GM19240 (cell line): ENCODE results near the gene SNRK.

Experiments used
- DNase-seq: peaks from one replicate; pipeline ENCODE4 v3.0.0; 2011; ENCODE audit warnings: low spot score; ENCODE audit not compliant: insufficient read length

Gene SNRK

DNA sequence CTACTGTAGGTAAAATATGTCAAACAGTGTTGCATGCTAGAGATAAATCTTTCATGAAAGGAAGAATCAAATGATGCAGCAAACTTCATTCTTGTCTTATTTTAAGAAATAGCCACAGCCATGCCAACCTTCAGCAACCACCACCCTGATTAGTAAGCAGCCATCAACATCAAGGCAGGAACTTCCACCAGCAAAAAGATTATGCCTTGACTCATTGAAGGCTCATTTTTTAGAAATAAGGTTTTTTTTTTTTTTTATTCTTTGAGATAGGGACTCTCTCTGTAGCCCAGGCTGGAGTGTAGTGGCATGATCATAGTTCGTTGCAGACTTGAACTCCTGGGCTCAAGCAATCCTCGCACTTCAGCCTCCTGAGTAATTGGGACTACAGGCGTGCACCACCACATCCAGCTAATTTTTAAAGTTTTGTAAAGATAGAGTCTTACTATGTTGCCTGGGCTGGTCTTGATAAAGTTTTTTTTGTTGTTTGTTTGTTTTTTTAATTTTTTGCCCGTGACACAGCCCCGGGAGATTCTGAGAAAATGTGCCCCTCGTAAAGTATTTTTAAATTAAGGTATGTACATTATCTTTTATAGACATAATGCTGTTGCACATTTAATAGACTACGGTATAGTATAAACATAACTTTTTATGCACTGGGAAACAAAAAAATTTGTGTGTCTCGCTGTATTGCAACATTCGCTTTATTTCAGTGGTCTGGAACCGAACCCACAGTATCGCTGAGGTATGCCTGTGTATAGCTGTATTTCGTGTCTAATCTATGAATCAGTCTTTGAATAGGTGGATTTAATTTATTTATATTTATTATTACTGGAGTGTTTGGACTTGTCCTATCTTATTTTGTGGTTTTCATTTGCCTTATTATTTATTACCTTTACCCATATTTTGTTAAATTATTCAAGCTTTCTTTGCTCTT is 23.3 kb downstream of the SNRK start:
- DNase-seq: no peak

DNA sequence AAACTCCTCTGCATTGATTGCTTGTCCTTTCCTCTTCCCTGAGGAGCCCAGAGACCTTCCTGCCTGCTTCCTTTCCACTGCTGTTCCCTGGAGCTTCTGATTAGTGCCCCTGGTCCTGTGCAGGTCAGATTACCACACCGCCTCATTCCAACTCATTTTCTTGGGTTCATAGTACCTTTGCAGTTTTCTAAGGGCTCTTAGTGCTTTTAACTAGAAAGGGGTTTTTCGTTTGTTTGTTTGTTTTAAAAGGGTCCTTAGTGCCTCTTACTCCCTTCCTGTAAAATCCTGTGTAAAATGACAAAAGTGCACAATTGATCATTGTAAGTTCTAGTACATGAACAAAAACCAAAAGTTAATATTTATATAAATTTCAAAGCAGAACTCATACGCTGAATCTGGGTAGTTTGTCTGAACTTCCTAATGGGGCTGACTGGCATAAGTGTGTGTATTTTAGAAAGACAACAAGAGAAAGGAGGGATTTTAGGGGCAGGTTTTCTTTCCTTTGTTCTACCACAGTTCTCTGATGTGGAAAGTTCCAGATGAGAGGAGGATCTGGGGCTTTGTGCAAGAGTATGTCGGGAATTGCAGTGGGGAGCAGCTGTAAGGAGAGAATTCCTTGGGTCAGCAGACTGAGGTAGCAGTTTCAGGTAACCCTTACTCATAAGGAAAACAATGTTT is 30.6 kb downstream of the SNRK start:
- no peak for DNase-seq

DNA sequence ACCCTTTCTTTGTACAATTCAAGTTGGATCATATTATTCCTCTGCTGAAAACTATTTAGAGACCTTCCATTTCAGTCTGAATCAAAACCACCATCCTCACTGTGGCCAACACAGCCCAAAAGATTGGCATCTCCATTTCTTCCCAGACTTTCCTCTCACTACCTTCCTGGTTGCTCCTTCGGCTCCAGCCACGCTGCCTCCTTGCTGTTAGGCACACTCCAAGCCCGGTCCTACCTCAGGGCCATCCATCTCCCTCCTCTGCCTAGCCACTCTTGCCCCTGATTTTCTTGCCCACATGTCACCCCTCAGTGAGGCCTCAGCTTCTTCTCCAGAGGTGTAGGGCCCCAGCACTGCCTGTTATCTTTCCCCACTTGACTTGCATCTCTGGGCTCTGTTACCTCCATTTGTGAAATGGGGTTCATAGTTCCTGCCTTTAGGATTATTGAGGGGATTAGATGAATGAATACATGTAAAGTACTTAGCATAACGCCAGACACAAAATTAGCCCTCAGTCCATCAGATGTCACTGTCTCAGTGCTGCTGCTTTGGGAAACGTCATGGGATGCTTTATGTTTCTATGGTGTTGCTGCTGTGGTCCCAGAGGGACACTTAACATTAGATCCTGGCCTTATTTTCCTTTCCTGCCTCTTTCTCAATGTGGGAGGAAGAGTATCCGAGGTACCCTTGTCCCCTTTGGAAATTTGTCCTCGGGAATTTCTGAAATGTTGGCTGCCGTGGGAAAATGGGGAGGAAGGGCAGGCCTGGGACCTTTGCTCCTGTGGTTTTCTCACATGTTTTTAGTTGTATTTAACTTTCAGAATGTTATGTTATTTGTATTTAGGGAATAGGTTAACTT is 31.3 kb downstream of the SNRK start:
- DNase-seq: no peak

DNA sequence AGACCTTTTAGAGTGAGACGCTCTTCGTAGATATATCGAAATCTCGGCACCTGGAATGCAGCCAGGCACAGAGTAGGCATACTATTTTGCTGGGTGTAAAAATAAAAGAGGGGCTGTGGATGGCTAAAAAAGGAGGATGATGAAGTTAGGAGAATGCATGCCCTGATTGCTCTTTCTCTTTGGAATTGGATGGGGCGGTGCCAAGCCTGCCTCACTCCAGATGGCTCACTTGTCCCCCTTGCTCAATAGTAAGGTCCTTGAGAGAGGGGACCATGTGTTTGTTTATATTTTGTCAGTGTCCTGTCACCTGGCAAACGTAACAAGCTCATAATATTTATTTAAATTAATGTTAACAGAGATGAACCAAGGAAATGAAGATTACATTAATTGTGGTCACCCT is 33.0 kb downstream of the SNRK start:
- DNase-seq: no peak

DNA sequence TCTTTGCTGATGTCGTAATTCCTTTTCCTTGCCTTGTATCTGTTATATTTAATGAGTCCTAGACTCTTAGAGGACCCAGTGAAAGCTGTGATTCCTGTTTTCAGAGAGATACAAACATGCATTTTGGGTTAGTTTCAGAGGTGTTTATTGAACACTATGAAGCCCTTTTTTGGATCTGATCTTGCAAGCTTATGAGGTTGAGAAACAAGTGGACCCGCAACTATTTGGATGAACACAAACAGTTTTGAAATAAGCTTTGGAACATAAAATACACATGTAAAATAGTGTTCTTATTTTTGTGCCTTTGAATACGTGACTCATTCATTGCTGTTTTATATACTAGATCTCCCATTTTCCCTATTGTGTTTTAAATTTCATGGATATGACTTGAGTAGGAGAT is 33.5 kb downstream of the SNRK start:
- DNase-seq: no peak

DNA sequence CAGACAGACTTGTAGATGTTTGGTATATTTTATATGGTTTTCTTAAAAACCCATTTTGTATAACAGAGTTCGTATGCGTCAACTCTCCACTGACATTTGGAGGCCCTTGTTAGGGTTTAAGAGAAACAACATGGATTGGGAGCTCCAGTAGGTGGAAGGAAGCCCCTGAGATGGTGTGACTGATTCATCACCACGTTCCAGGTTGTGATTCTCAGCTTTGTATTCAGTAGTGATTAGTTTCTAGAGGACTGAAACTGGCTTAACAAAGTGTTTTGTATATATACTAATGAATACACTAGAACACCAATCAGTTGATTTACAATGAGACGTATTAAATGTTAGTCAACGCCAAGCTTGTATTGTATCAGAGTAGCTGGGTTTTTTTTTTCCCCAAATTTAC is 33.9 kb downstream of the SNRK start:
- no peak for DNase-seq

DNA sequence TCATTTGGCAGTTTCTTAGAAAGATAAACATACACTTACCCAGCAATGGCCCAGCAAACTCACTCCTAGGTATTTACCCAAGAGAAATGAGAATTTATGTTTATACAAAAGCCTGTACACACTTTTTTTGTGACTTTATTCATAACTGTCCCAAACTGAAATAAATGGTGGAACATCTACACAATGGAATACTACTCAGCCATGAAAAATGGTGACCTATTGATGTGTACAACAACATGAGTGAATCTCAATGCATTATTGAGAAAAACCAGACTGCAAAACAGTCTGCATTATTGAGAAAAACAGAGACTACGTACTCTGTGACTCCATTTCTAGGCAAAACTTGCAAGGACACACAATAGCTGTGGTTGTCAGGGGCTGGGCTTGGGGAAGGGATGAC is 37.2 kb downstream of the SNRK start:
- DNase-seq: no peak

DNA sequence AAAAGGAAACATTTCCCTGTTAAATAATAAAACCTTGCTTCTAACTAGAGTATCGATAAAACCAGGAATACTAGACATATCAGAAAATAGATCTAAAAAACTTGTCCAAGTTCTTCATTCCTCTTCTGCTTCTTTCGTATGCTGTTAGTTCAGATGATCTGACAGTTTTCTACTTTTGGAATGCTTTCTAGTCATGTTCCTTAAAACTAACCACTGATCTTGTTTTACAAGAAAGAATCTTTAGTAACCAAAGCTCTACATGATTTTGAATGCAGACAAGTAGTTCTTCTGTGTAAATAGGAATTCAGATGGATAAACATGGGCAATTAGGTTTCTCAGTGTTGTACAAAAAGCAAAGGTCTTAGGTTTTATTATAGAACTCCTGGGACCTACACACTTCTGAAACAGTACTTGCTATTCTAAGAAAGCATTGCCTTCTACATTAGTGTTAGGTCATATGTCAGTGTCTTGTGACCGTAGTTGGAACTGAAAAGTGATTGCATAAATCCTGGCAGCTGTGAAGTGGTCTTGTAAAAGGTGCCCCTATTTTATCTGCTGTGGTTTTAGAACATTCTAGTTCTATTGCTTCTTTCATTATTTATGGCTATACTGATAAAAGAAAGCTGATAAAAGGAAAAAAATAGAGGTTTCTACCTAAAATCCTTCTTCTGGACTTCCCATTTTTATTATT is 40.7 kb downstream of the SNRK start:
- no peak for DNase-seq

DNA sequence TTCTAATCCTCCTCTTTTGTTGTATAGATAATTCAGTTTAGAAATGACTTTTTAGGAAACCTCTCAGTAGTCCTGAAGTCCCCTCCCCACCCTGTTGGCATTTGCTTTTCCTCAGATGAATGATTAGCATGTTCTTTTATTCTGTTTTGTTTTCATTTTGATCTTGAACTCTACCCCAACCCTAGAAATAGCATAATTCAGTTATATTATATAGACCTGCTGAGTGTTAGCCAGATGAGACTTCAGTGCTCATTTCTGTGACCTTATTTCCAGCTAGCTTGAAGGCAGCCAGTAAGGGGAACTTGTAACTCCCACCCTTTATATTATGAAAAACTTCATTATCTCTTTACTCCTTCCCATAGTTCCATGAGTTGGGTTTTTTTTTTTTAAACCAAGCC is 41.2 kb downstream of the SNRK start:
- DNase-seq: no peak

DNA sequence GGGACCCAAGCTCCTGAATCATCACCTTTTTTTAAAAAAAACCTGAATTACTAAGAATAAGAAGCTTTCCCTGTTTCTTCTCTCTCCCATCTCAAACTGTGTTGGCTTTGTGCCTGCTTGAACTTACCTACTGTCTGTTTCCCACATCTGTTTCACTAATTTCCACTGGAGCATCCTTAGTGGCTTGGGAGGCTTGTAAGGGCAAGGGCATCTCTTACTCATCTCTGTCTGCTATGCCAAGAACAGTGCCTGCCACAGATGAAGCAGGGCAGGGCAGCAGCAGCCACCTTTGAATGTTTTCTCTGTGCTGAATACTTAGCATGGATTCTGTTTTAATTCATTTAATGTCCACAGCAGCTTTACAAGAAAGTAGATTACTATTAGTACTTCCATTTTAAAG is 42.3 kb downstream of the SNRK start:
- DNase-seq: no peak

DNA sequence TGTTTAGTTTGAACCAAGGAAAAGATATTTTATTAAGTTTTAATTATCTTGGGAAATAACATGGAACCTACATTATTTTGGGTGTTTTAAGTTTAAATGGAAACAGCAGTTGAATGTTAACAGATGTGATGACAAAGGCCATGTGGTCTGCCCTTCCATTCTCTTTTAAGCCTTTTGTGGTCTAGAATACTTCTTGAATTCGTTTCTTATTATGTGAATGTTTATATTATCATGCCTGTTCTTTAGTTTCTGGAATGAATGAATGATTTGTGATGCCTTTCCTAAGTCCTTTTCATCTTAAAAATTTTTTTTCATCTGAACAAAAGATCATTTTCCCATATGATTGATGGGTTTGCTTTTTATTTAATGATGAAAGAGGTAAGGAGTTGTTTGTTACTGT is 44.6 kb downstream of the SNRK start:
- DNase-seq: no peak

DNA sequence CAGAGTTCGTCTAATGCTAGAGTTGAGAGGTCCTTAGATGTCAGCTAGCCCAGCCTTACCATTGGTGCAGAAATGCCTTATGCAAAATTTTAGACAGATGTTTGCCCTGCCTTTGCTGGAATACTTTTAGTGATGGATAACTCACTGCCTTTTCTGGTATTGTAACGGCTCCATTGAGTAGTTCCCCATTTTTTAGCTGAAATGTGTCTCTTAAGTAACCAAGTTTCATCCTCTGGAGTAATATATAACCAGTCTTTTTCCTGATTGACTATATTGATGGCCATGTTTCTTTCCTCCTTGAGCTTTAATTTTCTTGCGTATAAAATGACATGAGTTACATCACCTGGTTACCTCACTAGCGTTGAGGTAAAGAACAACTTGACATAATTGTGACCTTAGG is 45.0 kb downstream of the SNRK start:
- no peak for DNase-seq

DNA sequence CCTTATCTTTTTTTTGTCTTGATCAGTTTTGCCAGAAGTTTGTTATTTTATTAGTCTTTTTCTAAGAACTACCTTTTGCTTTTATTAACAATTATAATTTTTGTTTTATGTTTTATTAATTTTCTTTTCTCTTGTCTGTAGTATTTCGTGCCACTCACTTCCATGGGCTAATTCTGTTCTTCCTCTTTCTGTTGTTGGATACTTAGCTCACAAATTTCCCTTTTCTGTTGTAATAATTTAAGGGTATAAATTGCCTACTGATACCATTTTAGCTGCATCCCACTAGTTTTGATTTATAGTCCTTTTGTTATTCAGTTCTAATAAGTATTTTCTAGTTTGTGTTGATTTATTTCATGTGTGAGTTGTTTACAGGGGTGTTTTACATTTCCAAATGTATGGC is 48.6 kb downstream of the SNRK start:
- DNase-seq: no peak

DNA sequence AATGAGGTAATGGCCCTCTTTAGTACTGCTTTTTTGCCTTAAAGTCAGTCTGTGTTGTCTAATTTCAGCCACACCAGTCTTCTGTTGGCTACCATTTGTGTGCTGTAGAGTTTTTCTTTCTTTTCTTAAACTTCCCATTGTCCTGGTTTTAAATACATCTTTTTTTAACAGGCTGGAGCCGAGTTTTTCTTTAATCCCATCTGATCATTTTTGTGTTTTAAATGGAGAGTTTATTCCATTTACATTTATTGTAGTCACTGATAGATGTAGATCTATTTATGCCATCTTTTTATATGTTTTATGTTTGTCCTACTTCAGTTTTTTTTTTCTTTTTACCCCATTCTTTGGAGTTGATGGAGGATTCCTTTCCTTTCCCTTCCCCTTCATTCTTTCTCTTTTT is 49.5 kb downstream of the SNRK start:
- no peak for DNase-seq

DNA sequence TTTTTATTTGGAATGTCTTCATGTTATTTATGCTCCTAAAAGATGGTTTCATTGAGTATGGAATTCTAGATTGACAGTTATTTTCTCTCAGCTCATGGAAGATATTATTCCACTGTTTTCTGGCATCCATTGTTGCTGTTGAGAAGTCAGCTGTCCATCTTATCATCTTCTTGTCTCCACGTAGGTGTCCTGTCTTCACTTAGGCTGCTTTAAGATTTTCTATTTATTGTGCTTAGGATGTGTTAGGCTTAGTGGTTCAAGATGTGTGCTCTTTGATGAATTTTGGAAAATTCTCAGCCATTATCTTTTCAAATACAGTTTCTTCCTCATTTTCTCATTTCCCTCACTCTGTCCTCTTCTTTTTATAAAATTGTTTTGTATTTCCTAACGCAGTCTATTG is 52.0 kb downstream of the SNRK start:
- no peak for DNase-seq

DNA sequence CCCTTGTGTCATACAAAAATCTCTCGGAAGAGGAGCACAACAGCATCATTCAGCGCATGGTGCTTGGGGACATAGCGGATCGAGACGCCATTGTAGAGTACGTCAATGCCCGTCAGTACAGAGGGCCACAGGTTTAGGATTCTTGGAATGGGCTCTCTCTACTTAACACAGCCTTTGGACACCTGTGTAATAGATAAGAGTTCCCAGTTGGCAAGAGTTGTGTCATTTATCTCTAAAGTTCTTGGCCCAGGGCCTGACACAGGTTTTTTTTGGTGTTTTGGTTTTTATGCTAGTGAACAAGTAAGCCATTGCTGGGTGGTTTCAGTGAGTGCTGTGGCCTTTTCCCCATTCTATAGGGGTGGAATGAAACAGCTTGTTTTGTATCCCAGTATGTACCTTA is 54.1 kb downstream of the SNRK start:
- DNase-seq: no peak

DNA sequence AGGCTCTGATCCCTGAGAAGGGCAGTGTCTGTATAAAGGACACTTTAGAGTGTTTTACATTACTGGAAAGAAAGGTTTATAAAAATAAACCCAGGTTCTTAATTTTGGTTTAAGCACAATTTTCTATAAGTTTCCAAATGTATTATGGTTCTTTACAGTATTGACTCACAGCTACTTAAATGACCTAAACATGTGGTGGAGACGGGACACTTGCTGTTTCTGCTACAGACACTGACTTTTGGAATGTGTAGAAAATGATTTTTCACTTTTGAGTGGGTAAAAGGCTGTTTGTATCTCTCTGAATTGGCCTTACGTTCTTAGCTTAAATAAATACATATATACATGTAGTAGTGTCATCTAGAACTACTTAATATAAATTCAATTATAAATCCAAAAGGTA is 55.4 kb downstream of the SNRK start:
- DNase-seq: no peak

DNA sequence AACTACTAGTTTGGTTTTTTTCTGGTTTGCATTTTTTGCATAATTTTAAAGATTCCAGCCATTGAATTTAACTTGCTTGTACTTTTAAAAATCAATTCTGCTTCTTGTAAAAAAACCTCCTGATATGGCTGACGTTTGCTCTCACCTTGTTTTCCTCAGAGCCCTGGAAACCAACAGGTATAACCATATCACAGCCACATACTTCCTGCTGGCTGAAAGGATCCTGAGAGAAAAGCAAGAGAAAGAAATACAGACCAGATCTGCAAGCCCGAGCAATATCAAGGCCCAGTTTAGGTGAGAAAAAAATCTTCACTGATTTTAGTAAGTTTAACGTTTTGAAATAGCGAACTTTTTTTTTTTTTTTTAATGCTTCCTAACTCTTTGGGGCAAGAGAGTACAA is 56.8 kb downstream of the SNRK start:
- no peak for DNase-seq

DNA sequence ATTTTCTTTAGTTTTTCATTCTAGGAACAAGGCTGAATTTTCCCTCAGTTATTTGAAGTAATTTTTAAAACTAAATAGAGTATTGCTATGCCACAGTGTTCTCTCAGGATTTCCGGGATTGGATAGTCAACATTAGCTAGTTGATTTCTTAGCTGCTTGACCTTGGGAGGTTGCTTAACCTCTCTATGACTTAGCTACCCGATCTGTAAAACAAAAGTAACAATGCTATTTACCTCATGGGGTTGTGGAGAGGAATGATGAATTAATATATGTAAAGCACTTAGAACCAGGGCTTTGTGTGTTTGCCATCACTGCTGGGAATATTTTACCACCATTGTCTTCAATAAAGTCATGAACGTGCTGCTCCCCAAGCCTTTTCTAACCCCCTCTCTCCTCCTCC is 57.5 kb downstream of the SNRK start:
- no peak for DNase-seq

DNA sequence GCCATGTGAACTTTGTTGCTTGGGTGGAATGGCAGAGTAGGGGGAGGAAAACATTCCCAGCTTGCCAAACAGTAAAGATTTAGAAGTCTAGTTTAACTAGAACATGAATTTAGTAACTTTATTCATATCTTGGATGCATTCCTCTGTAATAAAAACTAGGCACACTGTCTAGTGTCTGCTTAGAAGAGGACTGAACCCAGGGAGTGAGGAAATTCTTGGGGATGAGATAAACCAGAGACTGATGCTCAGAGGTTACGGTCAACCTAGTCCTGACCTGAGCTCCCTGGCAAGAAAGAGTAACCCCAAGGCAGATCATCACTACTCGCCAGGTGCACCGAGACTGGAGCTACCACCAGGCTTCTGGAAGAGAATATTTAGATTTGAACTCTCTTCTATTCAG is 58.2 kb downstream of the SNRK start:
- no peak for DNase-seq

DNA sequence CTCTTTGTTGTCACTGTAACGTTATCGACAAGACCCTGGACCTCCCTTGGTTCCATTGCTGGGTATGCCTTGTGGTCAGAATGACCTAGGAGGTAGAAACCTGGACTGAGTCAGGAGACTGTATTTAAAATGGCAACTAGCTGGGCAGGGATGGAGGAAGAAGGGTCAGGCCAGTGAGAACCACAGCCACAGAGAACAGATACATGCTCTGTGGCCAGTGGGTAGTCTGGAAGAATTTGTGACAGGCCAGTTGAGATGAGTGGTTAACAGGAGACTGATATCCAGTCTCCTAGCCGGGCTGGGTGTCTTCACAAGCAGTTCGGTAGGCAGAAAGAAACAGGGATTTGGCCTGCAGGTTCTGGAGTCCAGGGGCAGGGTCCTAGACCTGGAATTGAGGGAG is 58.9 kb downstream of the SNRK start:
- DNase-seq: no peak

DNA sequence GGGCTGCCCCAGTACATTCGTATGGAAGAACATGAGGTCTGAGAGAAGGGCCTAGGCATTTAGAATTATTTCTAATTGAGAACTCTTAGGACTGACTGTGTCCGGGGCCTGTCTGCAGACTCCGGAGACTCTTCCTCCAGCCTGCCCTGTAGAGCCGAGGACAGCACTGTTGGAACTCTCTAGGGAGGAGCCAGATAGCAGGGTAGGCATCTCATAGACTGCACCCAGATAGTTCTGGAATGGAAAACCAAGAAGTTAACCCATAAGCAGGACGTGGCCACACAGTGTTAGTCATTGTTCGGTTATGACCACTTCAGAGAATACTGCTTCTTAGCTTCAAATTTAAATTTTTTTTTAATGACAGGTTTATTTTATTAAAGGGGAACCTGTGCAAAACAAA is 59.5 kb downstream of the SNRK start:
- DNase-seq: no peak
